Mammary epithelial cell (primary cell): ENCODE results near the gene CTAGE9.

Experiments used
- EZH2 ChIP-seq: IDR thresholded peaks from 2 replicates; pipeline ENCODE4 v1.6.1; 2012; ENCODE audit warnings: low read length, inconsistent platforms, borderline replicate concordance
- TF ChIP-seq, protein P1 (sequence below), 2 donors: IDR thresholded peaks in 1 of 2; conservative IDR thresholded peaks in 1 of 2; 2 replicates each; pipeline ENCODE4 v1.5.1; 2011 to 2012; ENCODE audit warnings: inconsistent platforms in 2 of 2, low read length in 2 of 2, mild to moderate bottlenecking in 2 of 2, control low read depth in 1 of 2, low read depth in 1 of 2; ENCODE audit not compliant: insufficient read depth in 1 of 2; ENCODE audit errors: extremely low read depth in 1 of 2

GRCh38 chr6:131692031-131692430 is 18.8 kb downstream of the CTAGE9 start:
- TF ChIP-seq, protein P1, sequence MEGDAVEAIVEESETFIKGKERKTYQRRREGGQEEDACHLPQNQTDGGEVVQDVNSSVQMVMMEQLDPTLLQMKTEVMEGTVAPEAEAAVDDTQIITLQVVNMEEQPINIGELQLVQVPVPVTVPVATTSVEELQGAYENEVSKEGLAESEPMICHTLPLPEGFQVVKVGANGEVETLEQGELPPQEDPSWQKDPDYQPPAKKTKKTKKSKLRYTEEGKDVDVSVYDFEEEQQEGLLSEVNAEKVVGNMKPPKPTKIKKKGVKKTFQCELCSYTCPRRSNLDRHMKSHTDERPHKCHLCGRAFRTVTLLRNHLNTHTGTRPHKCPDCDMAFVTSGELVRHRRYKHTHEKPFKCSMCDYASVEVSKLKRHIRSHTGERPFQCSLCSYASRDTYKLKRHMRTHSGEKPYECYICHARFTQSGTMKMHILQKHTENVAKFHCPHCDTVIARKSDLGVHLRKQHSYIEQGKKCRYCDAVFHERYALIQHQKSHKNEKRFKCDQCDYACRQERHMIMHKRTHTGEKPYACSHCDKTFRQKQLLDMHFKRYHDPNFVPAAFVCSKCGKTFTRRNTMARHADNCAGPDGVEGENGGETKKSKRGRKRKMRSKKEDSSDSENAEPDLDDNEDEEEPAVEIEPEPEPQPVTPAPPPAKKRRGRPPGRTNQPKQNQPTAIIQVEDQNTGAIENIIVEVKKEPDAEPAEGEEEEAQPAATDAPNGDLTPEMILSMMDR (conservative IDR thresholded peaks at IDR 0.05 in 1 of 2, IDR thresholded peaks at IDR 0.05 in 1 of 2; ENCODE audit: extremely low read depth in 1 of 2, insufficient read depth in 1 of 2, low read depth in 1 of 2, low read length in 2 of 2) = no peak
- TF ChIP-seq EZH2 = no peak
